Uterus (tissue), 4 donors: ENCODE data around the gene NME4. TPM values are rescaled to one million over a fixed set of nuclear protein-coding genes. Genes with fewer than 3 reads are reported as not detected.

Experiments
- DNase-seq, 2 donors: peaks; one replicate each; pipeline ENCODE4 v3.0.0-alpha.2; 2019 to 2020
- H3K27ac ChIP-seq, 2 donors: fragments of 200-600 bp; sonication (generic); 1 replicate in 1 of 2; 2 replicates in 1 of 2; pipeline ENCODE4 v1.5.1; 2016 to 2018
- H3K27me3 ChIP-seq, 2 donors: fragments of 200-600 bp; sonication (generic); one replicate each; pipeline ENCODE4 v1.5.1; 2018 to 2019; ENCODE audit warnings: control low read depth in 1 of 2
- H3K36me3 ChIP-seq, 2 donors: fragments of 200-600 bp; sonication (generic); one replicate each; pipeline ENCODE4 v1.5.1; 2019; ENCODE audit warnings: control low read depth in 1 of 2
- H3K4me1 ChIP-seq, 2 donors: fragments of 200-600 bp; sonication (generic); one replicate each; pipeline ENCODE4 v1.5.1; 2018 to 2019; ENCODE audit warnings: control low read depth in 1 of 2
- H3K4me3 ChIP-seq, 2 donors: fragments of 200-600 bp; sonication (generic); 1 replicate in 1 of 2; 2 replicates in 1 of 2; pipeline ENCODE4 v1.5.1; 2018 to 2019; ENCODE audit warnings: mild to moderate bottlenecking in 1 of 2
- H3K9me3 ChIP-seq, 2 donors: fragments of 200-600 bp; sonication (generic); one replicate each; pipeline ENCODE4 v1.5.1; 2019; ENCODE audit warnings: control low read depth in 1 of 2
- POLR2A ChIP-seq, 2 donors: fragments of 450-650 bp; IDR thresholded peaks; one replicate each; pipeline ENCODE4 v1.6.1; 2016; ENCODE audit warnings: antibody characterized with exemption in 2 of 2, mild to moderate bottlenecking in 1 of 2, moderate library complexity in 1 of 2
- intact Hi-C: fragments of 100-400 bp; cut with DNase I; formaldehyde crosslinking; loops from one replicate; pipeline ENCODE4 v1.15.1; 2023; ENCODE audit warnings: low total_unique reads
- total RNA-seq, 4 donors: library from RNA; depleted of rRNA in 3 of 4; stranded (reverse); fragments of >200 nt in 3 of 4; gene quantifications; one replicate each; pipeline versions ENCODE4 v1.1.0 to v1.2.4, GENCODE V29; 2014 to 2023
- TF ChIP-seq, protein P1 (sequence below), 4 experiments: fragments of 200-600 bp in 2 of 4; fragments of 450-650 bp in 2 of 4; sonication (generic) in 2 of 4; IDR thresholded peaks; one replicate each; pipeline ENCODE4 v1.5.1; 2016 to 2019; ENCODE audit warnings: antibody characterized with exemption in 4 of 4, mild to moderate bottlenecking in 2 of 4, moderate library complexity in 1 of 4
- donor health status: DM: yes; HTN: yes; CAD: no.

Gene NME4
- total RNA-seq, 4 donors from 2014 or later = 37.3 to 77.6 (median 62.2) TPM

DNA sequence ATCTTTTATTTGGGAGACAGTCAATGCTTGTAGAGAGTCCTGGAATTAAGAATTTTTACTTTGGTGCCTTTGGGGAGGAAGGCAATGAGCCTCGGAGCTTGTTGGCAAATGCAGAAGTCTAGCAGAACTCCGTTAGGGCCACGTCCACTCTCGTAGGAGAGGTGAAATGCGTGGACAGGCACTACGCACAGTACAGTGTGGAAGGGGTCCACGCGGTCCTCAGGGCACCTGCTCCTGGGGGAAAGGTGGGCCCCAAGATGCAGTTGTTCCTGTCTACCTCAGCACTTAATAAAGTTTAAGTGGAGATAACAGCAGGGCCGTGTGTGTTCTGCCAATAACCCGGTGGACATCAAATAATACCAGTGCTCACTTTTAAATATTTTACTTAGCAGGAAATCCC, 30.3 kb downstream of the NME4 start:
- no peaks in the 10 kb centered on the region for H3K36me3 ChIP-seq
- peak overlapping the region; percentile 53 to 54 for H3K4me3 ChIP-seq
- intact Hi-C loops = no loop called here
- no peak for DNase-seq
- no peak for TF ChIP-seq POLR2A (IDR thresholded peaks at IDR 0.05)
- TF ChIP-seq, protein P1, sequence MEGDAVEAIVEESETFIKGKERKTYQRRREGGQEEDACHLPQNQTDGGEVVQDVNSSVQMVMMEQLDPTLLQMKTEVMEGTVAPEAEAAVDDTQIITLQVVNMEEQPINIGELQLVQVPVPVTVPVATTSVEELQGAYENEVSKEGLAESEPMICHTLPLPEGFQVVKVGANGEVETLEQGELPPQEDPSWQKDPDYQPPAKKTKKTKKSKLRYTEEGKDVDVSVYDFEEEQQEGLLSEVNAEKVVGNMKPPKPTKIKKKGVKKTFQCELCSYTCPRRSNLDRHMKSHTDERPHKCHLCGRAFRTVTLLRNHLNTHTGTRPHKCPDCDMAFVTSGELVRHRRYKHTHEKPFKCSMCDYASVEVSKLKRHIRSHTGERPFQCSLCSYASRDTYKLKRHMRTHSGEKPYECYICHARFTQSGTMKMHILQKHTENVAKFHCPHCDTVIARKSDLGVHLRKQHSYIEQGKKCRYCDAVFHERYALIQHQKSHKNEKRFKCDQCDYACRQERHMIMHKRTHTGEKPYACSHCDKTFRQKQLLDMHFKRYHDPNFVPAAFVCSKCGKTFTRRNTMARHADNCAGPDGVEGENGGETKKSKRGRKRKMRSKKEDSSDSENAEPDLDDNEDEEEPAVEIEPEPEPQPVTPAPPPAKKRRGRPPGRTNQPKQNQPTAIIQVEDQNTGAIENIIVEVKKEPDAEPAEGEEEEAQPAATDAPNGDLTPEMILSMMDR (IDR thresholded peaks at IDR 0.05) = no peak
- H3K27ac ChIP-seq = no peak overlapping the region
- H3K4me1 ChIP-seq = peaks cover 4 to 9% of the 10 kb centered on the region in 2 donors
- no peaks in the 10 kb centered on the region for H3K9me3 ChIP-seq
- H3K27me3 ChIP-seq = no peaks in the 10 kb centered on the region

DNA sequence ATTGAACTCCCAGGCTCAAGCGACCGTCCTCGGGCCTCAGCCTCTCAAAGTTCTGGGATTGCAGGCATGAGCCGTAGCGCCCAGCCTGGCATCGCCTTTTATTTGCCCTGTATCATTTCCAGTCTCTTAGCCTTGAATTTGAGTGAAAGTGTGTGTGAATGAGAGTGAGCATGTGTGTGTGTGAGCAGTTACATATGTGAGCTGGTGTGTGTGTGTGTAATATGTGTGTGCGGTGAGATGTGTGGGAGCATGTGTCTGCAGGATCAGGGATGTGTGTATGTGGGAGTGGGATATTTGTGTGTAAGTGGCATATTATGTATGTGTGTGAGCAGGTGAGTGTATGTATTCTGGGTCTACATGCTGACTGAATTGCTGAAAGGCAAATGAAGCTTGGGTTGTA, 33.9 kb downstream of the NME4 start:
- Histone ChIP-seq H3K36me3 (no peaks in the 10 kb centered on the region), H3K27me3 (no peaks in the 10 kb centered on the region), H3K4me1 (peaks cover 4 to 6% of the 10 kb centered on the region in 2 donors), H3K27ac (no peak overlapping the region), H3K4me3 (no peak overlapping the region), H3K9me3 (no peaks in the 10 kb centered on the region)
- TF ChIP-seq, protein P1 (IDR thresholded peaks at IDR 0.05) = no peak
- TF ChIP-seq POLR2A (IDR thresholded peaks at IDR 0.05) = no peak
- no peak for DNase-seq
- intact Hi-C loops = no loop called here

DNA sequence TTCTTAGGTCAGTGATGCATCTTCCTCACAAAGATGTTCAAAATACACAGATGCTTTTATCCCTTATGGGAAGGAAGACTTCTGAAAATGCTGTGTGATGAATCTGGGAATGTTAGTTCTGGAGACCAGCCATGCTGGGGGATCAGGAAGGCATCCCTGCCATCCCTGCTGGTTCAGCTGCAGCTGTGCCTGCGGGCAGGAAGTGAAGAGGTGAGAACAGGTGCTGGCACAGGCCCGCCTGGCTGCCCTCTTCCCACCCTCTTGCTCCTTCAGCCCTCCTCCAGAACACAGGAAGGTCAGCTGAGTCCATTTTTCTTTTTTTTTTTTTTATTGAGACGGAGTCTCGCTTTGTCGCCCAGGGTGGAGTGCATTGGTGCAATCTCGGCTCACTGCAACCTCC, 43.6 kb downstream of the NME4 start:
- Histone ChIP-seq H3K27ac (no peak overlapping the region), H3K4me1 (no peaks in the 10 kb centered on the region), H3K27me3 (no peaks in the 10 kb centered on the region), H3K4me3 (no peak overlapping the region), H3K36me3 (no peaks in the 10 kb centered on the region), H3K9me3 (no peaks in the 10 kb centered on the region)
- no peak for DNase-seq
- intact Hi-C loops = no loop called here
- no peak for TF ChIP-seq POLR2A (IDR thresholded peaks at IDR 0.05)
- TF ChIP-seq, protein P1 (IDR thresholded peaks at IDR 0.05) = no peak

DNA sequence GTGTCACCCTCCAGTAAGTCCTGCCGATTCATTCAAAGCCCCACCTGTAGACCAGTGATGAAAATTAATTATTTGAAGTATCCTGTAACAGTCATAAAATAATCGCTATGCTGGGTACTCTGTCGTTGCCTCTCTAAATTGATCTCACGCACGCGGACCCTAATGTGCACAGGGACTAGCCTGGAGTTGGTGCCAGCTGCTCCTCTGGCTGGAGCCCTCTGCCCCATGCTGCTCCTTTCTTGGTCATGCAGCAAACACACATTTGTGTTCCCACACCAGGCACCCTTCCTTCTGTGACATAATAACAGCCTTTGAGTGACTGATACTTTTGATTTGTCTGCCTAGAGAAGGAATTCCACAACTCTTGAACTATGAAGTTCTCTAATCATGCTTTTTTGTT, 44.4 kb downstream of the NME4 start:
- intact Hi-C loops = no loop called here
- no peaks in the 10 kb centered on the region for H3K9me3 ChIP-seq
- H3K36me3 ChIP-seq = no peaks in the 10 kb centered on the region
- no peak overlapping the region for H3K4me3 ChIP-seq
- no peaks in the 10 kb centered on the region for H3K4me1 ChIP-seq
- H3K27ac ChIP-seq = no peak overlapping the region
- no peaks in the 10 kb centered on the region for H3K27me3 ChIP-seq
- TF ChIP-seq POLR2A (IDR thresholded peaks at IDR 0.05) = no peak
- TF ChIP-seq, protein P1 (IDR thresholded peaks at IDR 0.05) = no peak
- DNase-seq = no peak

DNA sequence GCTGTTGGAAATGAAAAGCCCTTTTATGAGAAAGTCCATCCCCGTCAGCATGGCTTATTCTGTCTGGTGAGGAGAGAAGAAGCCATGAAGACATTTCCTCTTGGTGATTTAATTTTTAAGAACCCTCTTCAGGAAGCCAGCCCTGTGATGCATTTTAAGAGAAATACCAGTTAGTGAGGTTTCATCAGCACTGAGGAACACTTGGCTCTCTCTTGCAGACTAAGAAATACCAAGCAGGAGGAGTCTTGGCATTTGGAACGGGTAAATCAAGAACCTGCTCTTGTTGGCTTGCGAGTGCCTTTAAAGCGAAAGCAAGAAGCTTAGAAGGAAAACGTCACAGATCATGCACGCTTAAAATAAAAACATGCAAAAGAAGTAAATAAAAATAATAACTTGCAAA, 46.0 kb downstream of the NME4 start:
- intact Hi-C loops = no loop called here
- no peak for TF ChIP-seq POLR2A (IDR thresholded peaks at IDR 0.05)
- TF ChIP-seq, protein P1 (IDR thresholded peaks at IDR 0.05) = no peak
- no peaks in the 10 kb centered on the region for H3K9me3 ChIP-seq
- no peak overlapping the region for H3K4me3 ChIP-seq
- no peak for DNase-seq
- no peak overlapping the region for H3K27ac ChIP-seq
- no peaks in the 10 kb centered on the region for H3K27me3 ChIP-seq
- H3K4me1 ChIP-seq = no peaks in the 10 kb centered on the region
- H3K36me3 ChIP-seq = no peaks in the 10 kb centered on the region
